Colonic mucosa (tissue), 4 donors: Measurements from ENCODE around the gene DBNDD1. TPM values are rescaled to one million over a fixed set of nuclear protein-coding genes. Genes with fewer than 3 reads are reported as not detected.

ENCODE experiments used
- DNase-seq: peaks from one replicate; pipeline ENCODE4 v3.0.0-alpha.2; 2020
- H3K27ac ChIP-seq: fragments of 200-600 bp; one replicate; pipeline ENCODE4 v1.8.0; 2021
- H3K27me3 ChIP-seq: fragments of 200-600 bp; one replicate; pipeline ENCODE4 v1.8.0; 2021
- H3K36me3 ChIP-seq: fragments of 200-600 bp; one replicate; pipeline ENCODE4 v1.8.0; 2021
- H3K4me1 ChIP-seq: fragments of 200-600 bp; one replicate; pipeline ENCODE4 v1.8.0; 2021; ENCODE audit warnings: mild to moderate bottlenecking
- H3K4me3 ChIP-seq: fragments of 200-600 bp; one replicate; pipeline ENCODE4 v1.8.0; 2021
- H3K9ac ChIP-seq, 2 donors: one replicate each; pipeline ENCODE4 v1.7.0; 2013; ENCODE audit warnings: control low read depth in 2 of 2, low read depth in 2 of 2, low read length in 2 of 2
- H3K9me3 ChIP-seq: fragments of 200-600 bp; one replicate; pipeline ENCODE4 v1.8.0; 2021
- CTCF ChIP-seq: fragments of 200-600 bp; IDR thresholded peaks from one replicate; pipeline ENCODE4 v1.8.0; 2022; ENCODE audit warnings: antibody characterized with exemption, mild to moderate bottlenecking
- intact Hi-C: fragments of 100-400 bp; cut with DNase I; formaldehyde crosslinking; loops from one replicate; pipeline ENCODE4 v1.14.1; 2022
- total RNA-seq, 2 donors: library from RNA; stranded (reverse); fragmentation: NEBNext Ultra II Directional in 1 of 2; extraction: Animal tissue kit (Norgen Biotek cat#: 25700) in 1 of 2; gene quantifications; one replicate each; pipeline ENCODE4 v1.2.1, GENCODE V29; 2021
- donor health status: healthy.
- donor health status: DM: no; HTN: no; CAD: no.
- donor health status: DM: no; HTN: no; CAD: no.

Gene DBNDD1
- total RNA-seq, 2 donors from 2014 or later, result 2.2 to 5.5 TPM

GRCh38 chr16:89958068-89958467 is 61.2 kb downstream of the DBNDD1 start:
- no peaks in the 10 kb centered on the region for H3K9me3 ChIP-seq
- no peak for TF ChIP-seq CTCF
- intact Hi-C loops, result no loop called here
- H3K27ac ChIP-seq, result no peak overlapping the region
- DNase-seq, result no peak
- no peaks in the 10 kb centered on the region for H3K4me1 ChIP-seq
- H3K27me3 ChIP-seq, result no peaks in the 10 kb centered on the region
- no peak overlapping the region for H3K9ac ChIP-seq
- H3K4me3 ChIP-seq, result no peak overlapping the region
- no peaks in the 10 kb centered on the region for H3K36me3 ChIP-seq

GRCh38 chr16:89957216-89957785 is 62.0 kb downstream of the DBNDD1 start:
- intact Hi-C loops, result no loop called here
- Histone ChIP-seq H3K36me3 (no peaks in the 10 kb centered on the region), H3K4me1 (no peaks in the 10 kb centered on the region), H3K9ac (no peak overlapping the region), H3K4me3 (no peak overlapping the region), H3K27ac (no peak overlapping the region), H3K9me3 (no peaks in the 10 kb centered on the region), H3K27me3 (no peaks in the 10 kb centered on the region)
- no peak for TF ChIP-seq CTCF
- DNase-seq, result no peak

- Histone ChIP-seq H3K4me1 (no peaks in the 10 kb centered on the region), H3K36me3 (no peaks in the 10 kb centered on the region), H3K27ac (no peak overlapping the region), H3K4me3 (no peak overlapping the region), H3K9ac (no peak overlapping the region), H3K27me3 (no peaks in the 10 kb centered on the region), H3K9me3 (no peaks in the 10 kb centered on the region)
- TF ChIP-seq CTCF, result no peak
- intact Hi-C loops, result no loop called here
- DNase-seq, result no peak
These were observed 62.6 kb downstream of the DBNDD1 start for GRCh38 chr16:89956505-89957215.

GRCh38 chr16:89955001-89955685 is 64.1 kb downstream of the DBNDD1 start:
- Histone ChIP-seq H3K36me3 (no peaks in the 10 kb centered on the region), H3K9ac (no peak overlapping the region), H3K27ac (no peak overlapping the region), H3K4me3 (no peak overlapping the region), H3K4me1 (no peaks in the 10 kb centered on the region), H3K27me3 (no peaks in the 10 kb centered on the region), H3K9me3 (no peaks in the 10 kb centered on the region)
- DNase-seq, result no peak
- intact Hi-C loops, result no loop called here
- no peak for TF ChIP-seq CTCF

Other genes starting within 250 kb of the DBNDD1 start
- 10 to 100 TPM; 17.8 to 91.5 TPM for gene FANCA, start 202.8 kb downstream of the DBNDD1 start, total RNA-seq
- gene SPIRE2, start 191.0 kb downstream of the DBNDD1 start, total RNA-seq, result 10 to 100 TPM; 51.7 to 80.5 TPM
- gene TCF25, start 145.9 kb downstream of the DBNDD1 start, total RNA-seq, result 100 to 1,000 TPM; 164 to 165 TPM
- 1 to 10 TPM; 1.6 to 3.4 TPM for gene MC1R, start 100.6 kb downstream of the DBNDD1 start, total RNA-seq
- gene TUBB3, start 96.1 kb downstream of the DBNDD1 start, total RNA-seq, result 1 to 10 TPM; 3.2 to 8.0 TPM
- 10 to 100 TPM; 24.5 to 28.5 TPM for gene DEF8, start 70.7 kb downstream of the DBNDD1 start, total RNA-seq
- not detected for gene PRDM7, start 57.9 kb upstream of the DBNDD1 start, total RNA-seq